IMR-90 (cell line): ENCODE measurements around the gene NFIA. TPM values are rescaled to one million over a fixed set of nuclear protein-coding genes. Genes with fewer than 3 reads are reported as not detected.

Experiments used
- ATAC-seq: fragments of 200-7000 bp; cut with Tn5 transposase; 2 replicates; pipeline ENCODE4 v1.9.1; 2020; ENCODE audit warnings: low read depth, mild to moderate bottlenecking, moderate library complexity
- BruUV-seq: library from RNA; stranded (reverse); fragments of 400-500 nt; replicated peaks from 2 replicates; lab custom pipeline; 2021; lab: Mats Ljungman, UMichigan
- CTCF ChIA-PET: fragments of 300-600 bp; formaldehyde crosslinking; extraction: SDS; loops from one replicate; lab custom pipeline; 2021; ENCODE audit warnings: antibody characterized with exemption; lab: Yijun Ruan, JAX
- POLR2A ChIA-PET: fragments of 300-600 bp; sonication (Branson Sonifier 250); formaldehyde crosslinking; loops from one replicate; lab custom pipeline; 2022; ENCODE audit warnings: antibody characterized with exemption; ENCODE audit not compliant: unreplicated experiment; lab: Charles Lee
- DNase-seq: peaks from one replicate; pipeline ENCODE4 v3.0.0; 2013
- H2AFZ ChIP-seq: replicated peaks from 2 replicates; pipeline ENCODE3; 2013; ENCODE audit warnings: low read length, mild to moderate bottlenecking; ENCODE audit not compliant: poor library complexity
- H2AK5ac ChIP-seq: 2 replicates; pipeline ENCODE4 v1.6.1; 2013; ENCODE audit warnings: low read depth, low read length, inconsistent platforms
- H2AK9ac ChIP-seq: replicated peaks from 2 replicates; pipeline ENCODE3; 2013; ENCODE audit warnings: mild to moderate bottlenecking, low read depth, low read length, moderate library complexity; ENCODE audit not compliant: poor library complexity
- H2BK120ac ChIP-seq: 2 replicates; pipeline ENCODE4 v1.6.1; 2013; ENCODE audit warnings: low read depth, low read length, inconsistent platforms
- H2BK15ac ChIP-seq: 3 replicates; pipeline ENCODE4 v1.6.1; 2013; ENCODE audit warnings: low read depth, low read length, inconsistent platforms
- H2BK20ac ChIP-seq: 2 replicates; pipeline ENCODE4 v1.6.1; 2013; ENCODE audit warnings: low read depth, mild to moderate bottlenecking, inconsistent platforms, low read length, moderate library complexity
- H2BK5ac ChIP-seq: 2 replicates; pipeline ENCODE4 v1.6.1; 2013; ENCODE audit warnings: mild to moderate bottlenecking, low read depth, low read length, inconsistent platforms; ENCODE audit not compliant: poor library complexity, severe bottlenecking
- H3K14ac ChIP-seq: replicated peaks from 2 replicates; pipeline ENCODE4 v1.6.1; 2013; ENCODE audit warnings: low read depth, low read length, inconsistent platforms
- H3K18ac ChIP-seq: 2 replicates; pipeline ENCODE4 v1.6.1; 2013; ENCODE audit warnings: low read depth, low read length, control low read depth
- H3K23ac ChIP-seq: 2 replicates; pipeline ENCODE4 v1.6.1; 2013; ENCODE audit warnings: low read depth, low read length, inconsistent platforms
- H3K27ac ChIP-seq: 2 replicates; pipeline ENCODE4 v1.5.1; 2013; ENCODE audit warnings: mild to moderate bottlenecking, control low read depth, low read length; ENCODE audit not compliant: insufficient read depth
- H3K27me3 ChIP-seq: 2 replicates; pipeline ENCODE4 v1.6.1; 2013; ENCODE audit warnings: low read length; ENCODE audit not compliant: control insufficient read depth, insufficient read depth
- H3K36me3 ChIP-seq: 2 replicates; pipeline ENCODE4 v1.6.1; 2013; ENCODE audit warnings: low read length, mixed read lengths; ENCODE audit not compliant: control insufficient read depth, insufficient read depth
- H3K4ac ChIP-seq: 2 replicates; pipeline ENCODE4 v1.6.1; 2013; ENCODE audit warnings: low read depth, low read length, inconsistent platforms
- H3K4me1 ChIP-seq: 2 replicates; pipeline ENCODE4 v1.6.1; 2013; ENCODE audit warnings: low read length, mixed read lengths; ENCODE audit not compliant: control insufficient read depth, insufficient read depth
- H3K4me2 ChIP-seq: 2 replicates; pipeline ENCODE4 v1.6.1; 2013; ENCODE audit warnings: low read depth, mild to moderate bottlenecking, control low read depth, low read length, moderate library complexity
- H3K4me3 ChIP-seq: 2 replicates; pipeline ENCODE4 v1.5.1; 2013; ENCODE audit warnings: low read depth, mild to moderate bottlenecking, control low read depth, low read length, moderate library complexity; ENCODE audit not compliant: insufficient read depth
- H3K56ac ChIP-seq: 2 replicates; pipeline ENCODE4 v1.6.1; 2013; ENCODE audit warnings: low read length, inconsistent platforms; ENCODE audit not compliant: insufficient read depth; ENCODE audit errors: extremely low read depth
- H3K79me1 ChIP-seq, 2 experiments: 2 replicates each; pipeline ENCODE4 v1.6.1; 2013; ENCODE audit warnings: low read length in 2 of 2, inconsistent platforms in 1 of 2, low read depth in 1 of 2
- H3K9ac ChIP-seq: 2 replicates; pipeline ENCODE4 v1.6.1; 2013; ENCODE audit warnings: low read depth, low read length, control low read depth
- H3K9me1 ChIP-seq: 2 replicates; pipeline ENCODE4 v1.6.1; 2013; ENCODE audit warnings: low read length, inconsistent platforms; ENCODE audit not compliant: insufficient read depth
- H3K9me3 ChIP-seq: 2 replicates; pipeline ENCODE4 v1.6.1; 2013; ENCODE audit warnings: low read length; ENCODE audit not compliant: control insufficient read depth, insufficient read depth
- H4K20me1 ChIP-seq: 2 replicates; pipeline ENCODE4 v1.6.1; 2013; ENCODE audit warnings: low read length, inconsistent platforms; ENCODE audit not compliant: insufficient read depth
- H4K5ac ChIP-seq: 2 replicates; pipeline ENCODE4 v1.6.1; 2013; ENCODE audit warnings: mild to moderate bottlenecking, low read depth, low read length, control low read depth
- H4K8ac ChIP-seq, 2 experiments: 2 replicates each; pipeline ENCODE4 v1.6.1; 2013; ENCODE audit warnings: low read depth in 2 of 2, low read length in 2 of 2, control low read depth in 1 of 2, inconsistent platforms in 1 of 2
- H4K91ac ChIP-seq: 2 replicates; pipeline ENCODE4 v1.6.1; 2013; ENCODE audit warnings: low read depth, low read length, inconsistent platforms; ENCODE audit not compliant: insufficient read depth
- BHLHE40 ChIP-seq: fragments of 150-350 bp; IDR thresholded peaks from 2 replicates; pipeline ENCODE4 v1.6.1; 2016; ENCODE audit warnings: mild to moderate bottlenecking, low read depth, low read length
- CEBPB ChIP-seq: IDR thresholded peaks from 2 replicates; pipeline ENCODE4 v1.6.1; 2012; ENCODE audit warnings: low read depth, low read length, improper control_type of control experiment
- FOS ChIP-seq: fragments of 150-350 bp; IDR thresholded peaks from 2 replicates; pipeline ENCODE4 v1.6.1; 2016; ENCODE audit warnings: low read depth, low read length
- NFE2L2 ChIP-seq: fragments of 150-350 bp; IDR thresholded peaks from 2 replicates; pipeline ENCODE4 v1.6.1; 2016; ENCODE audit warnings: low read depth, mild to moderate bottlenecking, low read length
- RAD21 ChIP-seq: IDR thresholded peaks from 2 replicates; pipeline ENCODE4 v1.6.1; 2012; ENCODE audit warnings: low read length, improper control_type of control experiment
- RCOR1 ChIP-seq: IDR thresholded peaks from 2 replicates; pipeline ENCODE4 v1.6.1; 2012; ENCODE audit warnings: mild to moderate bottlenecking, low read length, improper control_type of control experiment; ENCODE audit not compliant: insufficient replicate concordance
- RFX5 ChIP-seq: IDR thresholded peaks from 2 replicates; pipeline ENCODE4 v1.8.0; 2012; ENCODE audit warnings: low read depth, mild to moderate bottlenecking, low read length, moderate library complexity
- USF2 ChIP-seq: fragments of 150-350 bp; IDR thresholded peaks from 2 replicates; pipeline ENCODE4 v1.6.1; 2017; ENCODE audit warnings: mild to moderate bottlenecking, antibody characterized with exemption, low read length, low read depth
- WGBS, 2 experiments: methylation state at CpG; one replicate each; pipeline versions ENCODE4 v1.1.5 to v1.1.7; 2013; ENCODE audit warnings: missing lambda C conversion rate in 2 of 2; ENCODE audit not compliant: insufficient read length in 1 of 2; ENCODE audit errors: extremely low coverage in 2 of 2; 5-methylcytosine and 5-hydroxymethylcytosine counted together
- dilution Hi-C: fragments of 300-500 bp; cut with HindIII; formaldehyde crosslinking; loops from one replicate; pipeline ENCODE4 v1.14.3; 2018; ENCODE audit warnings: low sequenced_read_pairs; ENCODE audit not compliant: unreplicated experiment
- in situ Hi-C: fragments of 300-500 bp; cut with MboI; formaldehyde crosslinking; loops from 3 replicates; pipeline ENCODE4 v1.14.3; 2019; ENCODE audit warnings: low sequenced_read_pairs, inconsistent platforms, mixed read lengths
- intact Hi-C: fragments of 100-400 bp; cut with micrococcal nuclease; formaldehyde crosslinking; loops from 2 replicates; pipeline ENCODE4 v1.10.0; 2022
- polyA plus RNA-seq, 3 experiments: library from polyadenylated mRNA; depleted of rRNA; stranded (reverse); fragments of >200 nt; gene quantifications; 2 replicates each; pipeline ENCODE4 v1.2.3, GENCODE V29; 2012; ENCODE audit warnings: low replicate concordance in 1 of 3
- total RNA-seq: library from RNA; depleted of rRNA; stranded (reverse); fragments of >200 nt; gene quantifications from 2 replicates; pipeline ENCODE4 v1.2.3, GENCODE V29; 2012

The NFIA gene
- total and polyA plus RNA-seq, 2 of the 4 experiments (the other 2 are of a cell fraction) = 1.6 to 2.2 TPM

- Histone ChIP-seq H4K91ac (no peak overlapping the region), H2BK15ac (no peak overlapping the region), H4K5ac (no peak overlapping the region), H3K4me3 (no peak overlapping the region), H4K8ac (no peak overlapping the region), H3K9me1 (no peaks in the 10 kb centered on the region), H3K56ac (no peak overlapping the region), H3K4me2 (no peak overlapping the region), H3K79me1 (no peaks in the 10 kb centered on the region), H3K27ac (no peak overlapping the region), H3K18ac (no peak overlapping the region), H3K9ac (no peak overlapping the region), H2AFZ (no peak overlapping the region), H2AK9ac (no peak overlapping the region), H2AK5ac (no peak overlapping the region), H3K23ac (no peak overlapping the region), H3K4me1 (no peaks in the 10 kb centered on the region; the same call in 1 of the 2 replicates), H2BK5ac (no peak overlapping the region), H3K36me3 (no peaks in the 10 kb centered on the region), H3K27me3 (peaks cover 17% of the 10 kb centered on the region), H3K14ac (no peak overlapping the region), H3K9me3 (no peaks in the 10 kb centered on the region), H2BK120ac (no peak overlapping the region), H3K4ac (no peak overlapping the region), H4K20me1 (no peaks in the 10 kb centered on the region), H2BK20ac (no peak overlapping the region)
- in situ Hi-C loops = loop anchor here (10.0 kb wide), 1 partner anchor 276 kb away; no protein-coding TSS in a partner anchor
- DNase-seq (peak; percentile 36), ATAC-seq (peak; percentile 46)
- TF ChIP-seq NFE2L2 (no peak), RAD21 (no peak), FOS (no peak), BHLHE40 (no peak), RCOR1 (no peak), CEBPB (peak; percentile 89), RFX5 (no peak), USF2 (no peak)
- BruUV-seq = no TSS peak
- dilution Hi-C loops = no loop called here
- intact Hi-C loops = loop anchor here (1.0 to 5.0 kb wide), 2 partner anchors 20 to 194 kb away; no protein-coding TSS in a partner anchor
- WGBS, 2 experiments = no CpG with 5 or more reads among the region's 3 CpGs
- ChIA-PET CTCF (interaction anchor here (0.7 to 0.9 kb wide), 2 partner anchors 119 to 1116 kb away, joined by 3 to 5 read pairs; no protein-coding TSS in a partner anchor), POLR2A (no interaction called here)
Observed at GRCh38 chr1:61058483-61059245, 23.7 kb upstream of the NFIA start.
